Esophagus muscularis mucosa (tissue), 3 donors: ENCODE measurements around the gene MGST2.

ENCODE experiments used
- EP300 ChIP-seq: sonication (generic); formaldehyde crosslinking; IDR thresholded peaks from one replicate; pipeline ENCODE4 v1.6.1; 2017; ENCODE audit warnings: antibody characterized with exemption
- TF ChIP-seq, protein P1 (sequence below), 3 experiments: fragments of 200-600 bp in 2 of 3; fragments of 450-650 bp in 1 of 3; sonication (generic) in 2 of 3; IDR thresholded peaks; one replicate each; pipeline ENCODE4 v1.5.1; 2017 to 2019; ENCODE audit warnings: antibody characterized with exemption in 3 of 3, mild to moderate bottlenecking in 2 of 3, moderate library complexity in 1 of 3

DNA sequence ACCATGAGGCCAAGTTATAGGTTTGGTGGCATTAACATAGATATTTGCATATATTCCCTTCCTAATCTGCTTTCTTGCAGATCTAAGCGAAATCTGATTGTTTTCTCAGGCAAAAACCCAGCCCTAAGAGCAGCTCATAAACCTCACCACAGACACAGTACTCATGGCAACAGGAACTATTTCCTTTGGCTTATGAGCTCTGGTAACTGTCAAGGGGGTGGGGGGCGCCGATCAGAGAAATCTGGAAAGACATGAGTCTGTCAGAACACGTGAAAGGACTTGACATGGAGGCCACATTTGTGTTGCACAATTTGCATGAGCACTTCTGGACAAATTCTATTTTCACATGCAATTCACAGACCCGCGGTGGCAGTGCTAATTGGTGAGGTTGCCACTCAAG, 83.7 kb downstream of the MGST2 start:
- TF ChIP-seq, protein P1, sequence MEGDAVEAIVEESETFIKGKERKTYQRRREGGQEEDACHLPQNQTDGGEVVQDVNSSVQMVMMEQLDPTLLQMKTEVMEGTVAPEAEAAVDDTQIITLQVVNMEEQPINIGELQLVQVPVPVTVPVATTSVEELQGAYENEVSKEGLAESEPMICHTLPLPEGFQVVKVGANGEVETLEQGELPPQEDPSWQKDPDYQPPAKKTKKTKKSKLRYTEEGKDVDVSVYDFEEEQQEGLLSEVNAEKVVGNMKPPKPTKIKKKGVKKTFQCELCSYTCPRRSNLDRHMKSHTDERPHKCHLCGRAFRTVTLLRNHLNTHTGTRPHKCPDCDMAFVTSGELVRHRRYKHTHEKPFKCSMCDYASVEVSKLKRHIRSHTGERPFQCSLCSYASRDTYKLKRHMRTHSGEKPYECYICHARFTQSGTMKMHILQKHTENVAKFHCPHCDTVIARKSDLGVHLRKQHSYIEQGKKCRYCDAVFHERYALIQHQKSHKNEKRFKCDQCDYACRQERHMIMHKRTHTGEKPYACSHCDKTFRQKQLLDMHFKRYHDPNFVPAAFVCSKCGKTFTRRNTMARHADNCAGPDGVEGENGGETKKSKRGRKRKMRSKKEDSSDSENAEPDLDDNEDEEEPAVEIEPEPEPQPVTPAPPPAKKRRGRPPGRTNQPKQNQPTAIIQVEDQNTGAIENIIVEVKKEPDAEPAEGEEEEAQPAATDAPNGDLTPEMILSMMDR (IDR thresholded peaks at IDR 0.05): no peak
- TF ChIP-seq EP300: no peak
